Stimulated activated CD4-positive, alpha-beta T cell treated with anti-CD3 and anti-CD28 coated beads, Interleukin-1b, Interleukin-23, amount 100 ng/mL, for 4 hours (primary cell): Measurements from ENCODE around the gene THOC6.
"Not testable (repeated sequence)": the region's sequence is repeated elsewhere in the genome, so short reads cannot be mapped to it uniquely, and the experiment has no call there.

Experiments
- DNase-seq, 2 donors: peaks; one replicate each; pipeline ENCODE4 v3.0.0-alpha.2; 2020; ENCODE audit warnings: low read depth in 2 of 2

The THOC6 gene

DNA sequence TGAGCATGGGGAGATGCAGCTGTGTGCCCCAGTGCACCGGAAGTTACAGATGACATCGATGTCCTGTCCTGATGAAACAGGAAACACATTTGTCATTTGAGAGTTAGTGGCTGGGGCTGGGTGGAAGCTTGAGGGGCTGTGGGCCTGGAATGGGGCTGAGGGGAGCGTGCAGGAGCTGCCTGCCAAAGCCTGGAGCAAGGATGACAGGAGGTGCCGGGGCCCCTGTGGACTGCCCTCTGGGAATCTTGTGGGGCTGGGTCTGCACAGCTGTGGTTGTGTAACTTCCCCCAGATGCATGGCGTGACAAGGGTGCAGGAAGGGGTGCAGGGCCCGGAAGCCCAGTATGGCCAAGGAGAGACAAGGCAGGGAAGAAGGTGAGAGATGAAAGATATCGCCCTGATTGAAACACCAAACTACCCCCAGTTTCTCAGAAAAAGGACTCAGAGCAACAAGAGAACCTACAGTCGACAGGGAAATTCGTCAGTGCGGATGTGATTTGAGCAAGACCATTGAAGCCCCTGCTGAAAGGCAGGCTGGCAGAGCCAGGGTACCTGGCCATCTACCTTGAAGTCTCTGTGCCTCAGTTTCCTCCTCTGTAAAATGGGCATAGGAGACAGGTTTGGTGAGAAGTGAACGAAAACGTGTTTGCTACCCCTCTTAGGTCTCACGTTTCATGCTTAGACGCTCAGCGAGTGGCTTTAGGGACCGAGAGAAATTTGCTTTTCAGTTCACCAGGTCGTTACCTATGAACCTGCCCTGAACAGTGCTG lies 31.3 kb downstream of the THOC6 start:
- DNase-seq, result no peak

DNA sequence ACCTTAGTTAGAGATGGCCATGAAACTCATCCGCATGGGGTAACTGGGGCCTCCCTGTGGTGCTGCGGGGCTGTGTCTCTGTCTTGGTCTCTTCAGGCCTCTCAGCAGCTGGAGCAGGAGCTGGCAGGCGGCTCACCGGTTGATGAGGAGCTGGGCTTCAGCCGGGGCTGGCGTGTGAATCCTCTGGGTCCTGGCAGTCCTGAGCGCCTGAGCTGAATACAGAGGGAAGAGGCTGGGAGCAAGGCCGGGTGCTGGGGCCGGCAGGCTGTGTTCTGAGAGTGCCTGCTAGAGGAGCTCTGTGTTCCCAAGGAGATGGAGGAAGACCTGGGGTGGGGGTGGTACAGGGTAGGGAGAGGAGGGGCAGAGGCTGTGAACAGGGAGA lies 31.9 kb downstream of the THOC6 start:
- DNase-seq, result not testable (repeated sequence)

DNA sequence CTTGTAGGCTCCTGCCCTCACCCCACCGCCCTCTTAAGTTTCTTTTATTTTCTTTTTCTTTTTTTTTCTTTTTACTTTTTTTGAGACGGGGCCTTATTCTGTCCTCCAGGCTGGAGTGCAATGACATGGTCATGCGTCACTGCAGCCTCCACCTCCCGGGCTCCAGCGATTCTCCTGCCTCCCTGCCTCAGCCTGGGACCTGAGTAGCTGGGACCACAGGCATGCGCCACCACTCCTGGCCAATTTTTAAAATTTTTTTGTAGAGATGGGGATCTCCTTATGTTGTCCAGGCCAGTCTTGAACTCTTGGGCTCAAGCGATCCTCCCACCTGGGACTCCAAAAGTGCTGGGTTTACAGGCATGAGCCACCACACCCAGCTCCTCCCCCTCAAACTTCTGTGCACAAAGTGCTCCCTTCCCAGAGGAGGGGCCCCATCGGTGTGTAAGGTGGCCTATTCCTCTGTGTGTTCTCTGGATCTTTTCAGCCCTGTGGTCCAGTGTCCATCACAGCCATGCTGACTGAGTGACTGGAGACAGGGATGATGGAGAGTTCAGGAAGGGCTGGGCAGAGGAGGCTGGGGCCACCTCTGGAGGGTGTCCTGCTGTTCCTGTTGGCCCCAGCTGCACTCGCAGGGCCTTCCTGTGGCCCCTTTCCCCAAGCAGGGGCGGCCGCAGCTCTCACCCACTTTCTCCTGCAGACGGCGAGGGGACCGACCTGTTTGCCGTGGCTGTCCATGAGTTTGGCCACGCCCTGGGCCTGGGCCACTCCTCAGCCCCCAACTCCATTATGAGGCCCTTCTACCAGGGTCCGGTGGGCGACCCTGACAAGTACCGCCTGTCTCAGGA lies 32.7 kb downstream of the THOC6 start:
- no peak for DNase-seq

DNA sequence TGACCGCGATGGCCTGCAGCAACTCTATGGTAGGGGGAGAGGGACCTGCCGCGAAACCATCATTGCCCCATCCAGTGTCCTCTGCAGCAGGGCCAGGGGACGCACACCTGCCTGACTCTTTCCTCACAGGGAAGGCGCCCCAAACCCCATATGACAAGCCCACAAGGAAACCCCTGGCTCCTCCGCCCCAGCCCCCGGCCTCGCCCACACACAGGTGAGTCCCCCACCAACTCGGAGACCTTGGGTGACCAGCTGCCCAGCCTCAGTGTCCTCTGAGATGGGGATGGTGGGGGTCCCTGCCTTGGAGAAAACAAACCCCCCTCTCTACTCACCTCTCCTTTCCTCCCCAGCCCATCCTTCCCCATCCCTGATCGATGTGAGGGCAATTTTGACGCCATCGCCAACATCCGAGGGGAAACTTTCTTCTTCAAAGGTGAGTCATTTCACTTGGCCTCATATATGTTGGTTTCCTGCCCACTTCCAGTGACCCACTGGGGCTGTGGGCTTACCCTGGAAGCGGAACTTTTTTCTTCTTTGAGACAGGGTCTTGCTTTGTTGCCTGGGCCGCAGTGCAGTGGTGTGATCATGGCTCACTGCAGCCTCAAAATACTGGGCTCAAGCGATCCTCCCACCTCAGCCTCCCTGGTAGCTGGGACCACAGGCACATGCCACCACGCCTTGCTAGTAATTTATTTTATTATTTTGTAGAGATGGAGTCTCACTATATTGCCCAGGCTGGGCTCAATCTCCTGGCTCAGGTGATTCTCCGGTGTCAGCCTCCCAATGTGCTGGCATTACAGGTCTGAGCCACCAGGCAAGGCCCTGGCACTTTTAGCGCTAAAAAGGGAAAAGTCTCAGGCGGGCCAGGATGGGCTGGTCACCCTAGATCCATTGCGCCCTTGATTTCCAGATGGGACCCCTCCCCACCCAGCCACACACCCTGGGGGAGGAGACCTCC lies 33.6 kb downstream of the THOC6 start:
- DNase-seq, result no peak

DNA sequence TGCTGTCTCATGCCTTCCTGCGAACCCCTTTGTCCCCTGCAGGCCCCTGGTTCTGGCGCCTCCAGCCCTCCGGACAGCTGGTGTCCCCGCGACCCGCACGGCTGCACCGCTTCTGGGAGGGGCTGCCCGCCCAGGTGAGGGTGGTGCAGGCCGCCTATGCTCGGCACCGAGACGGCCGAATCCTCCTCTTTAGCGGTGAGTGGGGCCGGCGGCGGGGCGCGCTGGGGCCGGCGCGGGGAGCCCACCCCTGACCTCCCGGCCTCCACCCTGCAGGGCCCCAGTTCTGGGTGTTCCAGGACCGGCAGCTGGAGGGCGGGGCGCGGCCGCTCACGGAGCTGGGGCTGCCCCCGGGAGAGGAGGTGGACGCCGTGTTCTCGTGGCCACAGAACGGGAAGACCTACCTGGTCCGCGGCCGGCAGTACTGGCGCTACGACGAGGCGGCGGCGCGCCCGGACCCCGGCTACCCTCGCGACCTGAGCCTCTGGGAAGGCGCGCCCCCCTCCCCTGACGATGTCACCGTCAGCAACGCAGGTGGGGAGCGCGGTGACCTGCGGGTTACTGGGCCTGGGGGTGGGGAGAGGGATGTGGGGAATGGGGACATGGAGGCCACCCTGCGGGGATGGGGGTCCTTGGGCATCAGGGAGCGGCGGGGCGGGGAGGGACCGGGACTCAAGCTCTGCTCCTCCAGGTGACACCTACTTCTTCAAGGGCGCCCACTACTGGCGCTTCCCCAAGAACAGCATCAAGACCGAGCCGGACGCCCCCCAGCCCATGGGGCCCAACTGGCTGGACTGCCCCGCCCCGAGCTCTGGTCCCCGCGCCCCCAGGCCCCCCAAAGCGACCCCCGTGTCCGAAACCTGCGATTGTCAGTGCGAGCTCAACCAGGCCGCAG lies 34.5 kb downstream of the THOC6 start:
- peak in 1 of 2 donors; percentile 51 for DNase-seq

DNA sequence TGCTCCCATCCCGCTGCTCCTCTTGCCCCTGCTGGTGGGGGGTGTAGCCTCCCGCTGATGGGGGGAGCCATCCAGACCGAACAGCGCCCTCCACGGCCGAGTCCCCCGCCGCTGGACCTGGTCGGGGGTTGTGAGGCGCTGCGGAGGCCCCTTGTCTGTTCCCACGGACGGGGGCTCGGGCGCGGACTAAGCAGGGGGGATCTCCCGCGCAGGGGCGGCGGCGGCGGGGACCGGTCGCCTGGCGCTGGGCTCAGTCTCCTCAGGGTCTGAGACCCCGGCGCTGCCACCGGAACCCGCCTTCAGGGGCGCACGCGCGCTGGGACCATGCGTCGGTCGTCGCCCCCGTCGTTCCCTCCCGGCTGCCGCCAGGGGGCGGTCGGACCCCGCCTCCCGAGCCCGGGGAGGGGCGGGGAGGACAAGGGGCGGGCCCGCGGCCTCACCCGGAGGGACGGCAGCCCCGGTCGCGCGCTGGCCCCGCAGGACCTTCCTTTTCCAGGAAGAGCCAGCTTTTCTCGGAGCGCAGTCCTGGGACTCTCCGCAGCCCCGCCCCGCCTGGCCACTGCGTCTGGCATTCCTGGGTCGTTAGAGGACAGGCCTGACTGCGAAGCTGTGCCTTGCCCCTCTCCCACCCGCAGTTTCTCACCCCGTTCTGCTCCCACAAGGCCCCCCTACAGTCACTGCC lies 35.3 kb downstream of the THOC6 start:
- peak; percentile 84 to 86 for DNase-seq

DNA sequence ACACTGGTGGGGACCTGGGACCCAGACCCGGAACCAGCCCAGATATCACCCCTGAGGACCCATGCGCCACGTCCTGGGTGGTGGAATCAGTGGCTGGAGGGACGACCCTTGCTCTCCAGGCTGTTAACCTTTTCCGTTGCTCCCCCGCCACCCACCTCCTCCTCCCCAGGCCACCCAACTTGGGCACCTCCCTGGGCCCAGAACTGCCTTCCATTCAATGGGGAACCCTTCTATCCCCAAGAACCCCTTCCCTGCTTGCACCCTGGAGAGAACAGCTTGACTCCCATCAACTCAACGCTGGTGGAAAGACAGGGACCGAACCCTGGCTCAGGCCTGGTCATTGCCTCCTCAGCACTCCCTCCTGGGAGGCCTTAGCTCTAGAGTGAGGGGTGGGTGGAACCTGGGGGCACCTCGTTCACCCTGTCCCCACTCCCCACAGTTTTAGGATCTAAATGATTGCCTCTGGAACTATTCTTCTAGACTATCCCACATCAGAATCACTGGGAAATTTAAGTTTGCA lies 35.9 kb downstream of the THOC6 start:
- no peak for DNase-seq

- DNase-seq, result no peak
These were observed 36.7 kb downstream of the THOC6 start for GRCh38 chr16:3060339-3061127.

- no peak for DNase-seq
These were observed 38.7 kb downstream of the THOC6 start for GRCh38 chr16:3062553-3062952.

DNA sequence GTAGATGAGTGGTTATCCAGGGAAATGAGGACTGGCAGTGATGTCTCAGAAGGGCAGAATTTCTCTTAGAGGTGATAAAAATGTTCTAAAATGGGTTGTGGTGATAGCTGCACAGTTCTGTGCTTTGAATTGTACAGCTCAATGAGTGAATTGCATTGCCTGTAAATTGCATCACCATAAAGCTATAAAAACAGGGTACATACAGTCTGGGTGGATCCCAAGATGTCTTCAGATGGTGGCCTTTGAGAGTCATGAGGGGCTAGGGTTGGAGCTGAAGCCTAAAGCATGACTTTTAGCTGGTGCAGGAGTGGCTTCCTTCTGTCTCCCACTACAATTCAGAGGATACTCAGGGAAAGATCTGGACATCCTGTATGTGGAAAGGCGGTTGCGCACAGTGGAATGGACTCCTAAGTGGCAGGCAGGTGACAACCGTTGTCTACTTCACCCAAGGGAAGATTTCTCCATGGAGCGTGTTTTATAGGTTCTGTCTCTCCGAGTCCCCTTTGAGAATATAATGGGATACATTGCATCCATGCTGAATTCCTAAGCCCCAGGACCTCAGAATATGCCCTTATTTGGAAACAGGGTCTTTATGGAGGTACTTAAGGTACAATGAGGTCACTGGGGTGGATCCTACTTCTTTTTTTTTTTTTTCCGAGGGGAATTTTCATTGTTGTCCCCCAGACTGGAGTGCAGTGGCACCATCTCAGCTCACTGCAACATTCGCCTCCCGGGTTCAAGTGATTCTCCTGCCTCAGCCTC lies 40.0 kb downstream of the THOC6 start:
- DNase-seq, result no peak

GRCh38 chr16:3065069-3065741 lies 41.4 kb downstream of the THOC6 start, which contains the start of gene IL32:
IL32 (plus strand) TSS chr16:3065640; CDS start chr16:3065812, 172 bp downstream.
- DNase-seq, result peak; percentile 59 to 65

DNA sequence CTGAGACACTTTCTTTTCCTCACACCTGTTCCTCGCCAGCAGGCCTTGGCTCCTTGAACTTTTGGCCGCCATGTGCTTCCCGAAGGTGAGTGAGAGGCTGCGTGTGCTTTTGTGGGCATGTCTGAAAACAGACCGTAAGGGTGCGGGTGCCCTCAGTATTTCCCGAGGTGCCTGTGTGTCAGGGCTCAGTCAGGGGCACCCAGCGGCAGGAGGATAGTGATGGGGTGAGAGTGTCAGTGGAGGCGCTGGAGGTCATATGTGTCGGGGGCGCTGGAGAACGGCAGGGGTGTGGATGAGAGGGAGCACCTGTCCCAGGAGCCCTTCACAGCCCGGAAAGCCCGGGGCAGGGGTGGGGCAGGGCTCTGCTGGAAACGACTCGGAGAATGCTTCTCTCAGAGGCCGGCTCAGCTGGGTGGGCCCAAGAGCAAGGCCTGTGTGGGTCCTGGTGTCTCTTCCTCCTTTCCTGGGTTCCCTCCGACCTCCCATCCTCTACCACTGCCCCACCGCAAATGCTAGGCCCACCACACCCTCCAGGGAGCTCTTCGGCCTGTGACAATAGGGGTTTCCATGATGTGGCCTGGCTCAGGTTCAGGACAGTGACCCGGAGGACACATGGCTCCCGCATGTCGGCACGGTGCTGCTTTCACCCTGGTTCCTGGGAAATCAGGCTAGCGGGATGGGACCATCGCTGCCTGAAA lies 42.1 kb downstream of the THOC6 start:
- no peak for DNase-seq

DNA sequence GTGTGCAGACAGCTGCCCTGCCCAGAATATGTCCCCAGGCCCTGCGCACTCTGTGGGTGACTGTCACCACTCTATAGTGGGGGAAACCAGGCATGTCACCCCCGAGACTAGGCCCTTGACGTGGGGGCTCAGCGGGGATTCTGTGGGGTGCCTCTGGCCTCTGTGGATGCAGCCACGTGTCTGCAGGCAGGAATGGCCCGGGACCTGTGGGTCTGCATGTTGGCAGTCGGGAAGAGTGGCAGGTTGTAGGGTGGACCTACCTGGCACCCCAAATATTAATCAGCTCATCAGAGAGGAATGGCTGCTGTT lies 42.6 kb downstream of the THOC6 start:
- no peak for DNase-seq

DNA sequence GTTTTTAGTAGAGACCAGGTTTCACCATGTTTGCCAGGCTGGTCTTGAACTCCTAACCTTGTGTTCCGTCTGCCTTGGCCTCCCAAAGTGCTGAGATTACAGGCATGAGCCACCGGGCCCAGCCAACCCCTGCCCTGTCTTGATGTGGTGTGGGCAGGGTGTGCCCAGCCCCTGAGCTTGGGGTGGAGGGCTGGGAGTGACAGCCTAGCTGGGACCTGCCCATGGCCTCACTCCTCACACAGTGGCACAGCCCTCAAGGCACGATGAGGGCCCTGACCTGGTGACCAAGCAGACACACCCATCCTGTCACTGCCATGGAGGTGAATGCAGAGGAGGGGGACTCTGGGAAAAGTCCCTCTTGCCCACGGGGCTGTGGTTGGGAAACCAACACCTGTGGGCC lies 44.7 kb downstream of the THOC6 start:
- no peak for DNase-seq

DNA sequence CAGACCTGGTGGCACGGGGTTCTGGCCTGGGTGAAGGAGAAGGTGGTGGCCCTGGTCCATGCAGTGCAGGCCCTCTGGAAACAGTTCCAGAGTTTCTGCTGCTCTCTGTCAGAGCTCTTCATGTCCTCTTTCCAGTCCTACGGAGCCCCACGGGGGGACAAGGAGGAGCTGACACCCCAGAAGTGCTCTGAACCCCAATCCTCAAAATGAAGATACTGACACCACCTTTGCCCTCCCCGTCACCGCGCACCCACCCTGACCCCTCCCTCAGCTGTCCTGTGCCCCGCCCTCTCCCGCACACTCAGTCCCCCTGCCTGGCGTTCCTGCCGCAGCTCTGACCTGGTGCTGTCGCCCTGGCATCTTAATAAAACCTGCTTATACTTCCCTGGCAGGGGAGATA lies 45.3 kb downstream of the THOC6 start:
- DNase-seq, result not testable (repeated sequence)

DNA sequence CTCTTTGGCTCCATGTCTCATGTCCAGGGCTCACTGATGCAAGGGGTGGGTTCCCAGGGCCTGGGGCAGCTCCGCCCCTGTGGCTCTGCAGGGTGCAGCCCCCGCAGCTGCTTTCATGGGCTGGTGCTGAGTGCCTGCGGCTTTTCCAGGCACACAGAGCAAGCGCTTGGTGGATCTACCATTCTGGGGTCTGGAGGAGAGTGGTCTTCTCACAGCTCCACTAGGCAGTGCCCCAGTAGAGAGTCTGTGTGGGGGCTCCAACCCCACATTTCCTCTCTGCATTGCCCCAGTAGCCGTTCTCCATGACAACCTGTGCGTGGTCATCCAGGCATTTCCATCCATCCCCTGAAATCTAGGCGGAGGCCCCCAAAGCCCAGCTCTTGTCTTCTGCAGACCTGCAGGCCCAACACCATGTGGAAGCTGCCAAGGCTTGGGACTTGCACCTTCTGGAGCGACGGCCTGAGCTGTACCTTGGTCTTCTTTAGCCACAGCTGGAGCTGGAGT lies 46.8 kb downstream of the THOC6 start:
- no peak for DNase-seq

- no peak for DNase-seq
These were observed 47.8 kb downstream of the THOC6 start for GRCh38 chr16:3071655-3072054.
